Sigmoid colon (tissue), 7 donors: ENCODE results near the gene PPP4C. TPM values are rescaled to one million over a fixed set of nuclear protein-coding genes. Genes with fewer than 3 reads are reported as not detected.

Experiments
- DNase-seq: peaks from one replicate; pipeline ENCODE4 v3.0.0-alpha.2; 2019
- H3K27ac ChIP-seq, 4 donors: fragments of 200-600 bp; sonication (generic); one replicate each; pipeline ENCODE4 v1.5.1; 2016 to 2019; ENCODE audit warnings: mild to moderate bottlenecking in 1 of 4
- H3K27me3 ChIP-seq, 3 donors: fragments of 200-600 bp; sonication (generic); one replicate each; pipeline ENCODE4 v1.5.1; 2019; ENCODE audit warnings: mild to moderate bottlenecking in 1 of 3
- H3K36me3 ChIP-seq, 4 donors: fragments of 200-600 bp; sonication (generic); one replicate each; pipeline ENCODE4 v1.5.1; 2016 to 2019
- H3K4me1 ChIP-seq, 4 donors: fragments of 200-600 bp; sonication (generic); one replicate each; pipeline ENCODE4 v1.5.1; 2017 to 2019
- H3K4me3 ChIP-seq, 4 donors: fragments of 200-600 bp; sonication (generic); one replicate each; pipeline ENCODE4 v1.5.1; 2017 to 2019; ENCODE audit warnings: mild to moderate bottlenecking in 2 of 4, moderate library complexity in 1 of 4
- H3K9me3 ChIP-seq, 4 donors: fragments of 200-600 bp in 3 of 4; sonication (generic) in 3 of 4; one replicate each; pipeline versions ENCODE4 v1.5.1 to v1.6.1; 2013 to 2019
- CTCF ChIP-seq, 4 experiments: fragments of 450-650 bp in 3 of 4; fragments of 200-600 bp in 1 of 4; IDR thresholded peaks; one replicate each; pipeline ENCODE4 v1.5.1; 2016 to 2019; ENCODE audit warnings: antibody characterized with exemption in 4 of 4, mild to moderate bottlenecking in 3 of 4, moderate library complexity in 2 of 4
- EP300 ChIP-seq, 4 donors: sonication (generic); formaldehyde crosslinking; IDR thresholded peaks; one replicate each; pipeline ENCODE4 v1.6.1; 2017; ENCODE audit warnings: antibody characterized with exemption in 4 of 4
- POLR2A ChIP-seq, 2 donors: fragments of 450-650 bp; IDR thresholded peaks; one replicate each; pipeline ENCODE4 v1.6.1; 2016; ENCODE audit warnings: antibody characterized with exemption in 2 of 2, mild to moderate bottlenecking in 2 of 2, moderate library complexity in 2 of 2
- POLR2AphosphoS5 ChIP-seq, 4 donors: sonication (generic); formaldehyde crosslinking; IDR thresholded peaks; one replicate each; pipeline ENCODE4 v1.6.1; 2017; ENCODE audit warnings: antibody characterized with exemption in 4 of 4
- WGBS, 2 donors: extraction: QIAGEN DNeasy Blood & Tissue Kit; methylation state at CpG; one replicate each; pipeline ENCODE4 v1.1.7; 2013; 5-methylcytosine and 5-hydroxymethylcytosine counted together
- intact Hi-C: fragments of 100-400 bp; cut with DNase I; formaldehyde crosslinking; loops from one replicate; pipeline ENCODE4 v1.15.1; 2023
- polyA plus RNA-seq, 3 donors: library from polyadenylated mRNA; stranded (reverse); fragments of 200-250 nt; gene quantifications; one replicate each; pipeline ENCODE4 v1.2.3, GENCODE V29; 2013
- total RNA-seq, 4 donors: library from RNA; depleted of rRNA; stranded (reverse); fragments of >200 nt; gene quantifications; one replicate each; pipeline ENCODE4 v1.1.0, GENCODE V29; 2016
- donor health status: healthy with polysubstance abuse.
- donor health status: Bipolar disorder and iron deficiency.
- donor health status: healthy.

Gene PPP4C
- total and polyA plus RNA-seq, 7 donors: 39.2 to 155 (median 45.6) TPM

DNA sequence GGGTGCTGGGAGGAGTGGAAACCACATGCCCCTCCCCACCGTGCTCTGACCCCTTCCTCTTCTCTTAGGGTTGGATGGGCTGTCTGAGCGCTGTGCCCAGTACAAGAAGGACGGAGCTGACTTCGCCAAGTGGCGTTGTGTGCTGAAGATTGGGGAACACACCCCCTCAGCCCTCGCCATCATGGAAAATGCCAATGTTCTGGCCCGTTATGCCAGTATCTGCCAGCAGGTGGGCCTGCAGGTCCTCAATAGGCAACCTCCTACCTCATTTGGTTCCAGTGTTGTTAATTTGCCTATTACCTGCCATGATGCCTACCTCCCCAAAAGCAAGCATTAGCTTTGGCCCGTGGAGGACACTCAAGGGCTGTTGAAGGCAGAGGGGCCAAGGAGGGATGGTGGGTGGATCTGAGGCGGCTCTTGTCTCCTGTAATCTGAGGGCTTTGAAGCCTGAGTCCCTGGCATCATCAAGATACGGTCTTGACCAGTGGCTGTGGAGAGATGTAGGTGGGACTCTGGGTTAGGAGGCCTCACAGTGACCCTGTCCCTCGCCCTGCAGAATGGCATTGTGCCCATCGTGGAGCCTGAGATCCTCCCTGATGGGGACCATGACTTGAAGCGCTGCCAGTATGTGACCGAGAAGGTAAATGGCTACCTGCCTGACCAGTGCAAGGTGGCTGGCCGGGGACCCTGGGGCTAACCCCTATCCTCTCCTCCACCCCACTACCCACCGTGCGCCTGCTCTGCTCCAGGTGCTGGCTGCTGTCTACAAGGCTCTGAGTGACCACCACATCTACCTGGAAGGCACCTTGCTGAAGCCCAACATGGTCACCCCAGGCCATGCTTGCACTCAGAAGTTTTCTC, 6.8 kb upstream of the PPP4C start:
- intact Hi-C loops: loop anchor here (5.0 kb wide), 1 partner anchor 257 kb away; the partner anchor contains the start of gene PRRT2
- H3K4me1 ChIP-seq: peaks cover 0 to 52% (median 46%) of the 10 kb centered on the region in 4 donors
- no peaks in the 10 kb centered on the region for H3K9me3 ChIP-seq
- H3K36me3 ChIP-seq: peaks cover 47 to 68% (median 53%) of the 10 kb centered on the region in 4 donors
- 77 to 85% methylated on average over 17 of the region's 17 CpGs for WGBS, 2 donors
- peak overlapping the region in 2 of 4 donors; percentile 0 to 30 for H3K4me3 ChIP-seq
- H3K27me3 ChIP-seq: no peaks in the 10 kb centered on the region
- peak in 1 of 4 experiments; percentile 24 for TF ChIP-seq CTCF (IDR thresholded peaks at IDR 0.05)
- no peak for TF ChIP-seq POLR2A (IDR thresholded peaks at IDR 0.05)
- no peak for TF ChIP-seq EP300 (IDR thresholded peaks at IDR 0.05)
- TF ChIP-seq POLR2AphosphoS5 (IDR thresholded peaks at IDR 0.05): no peak
- DNase-seq: no peak
- peak overlapping the region; percentile 96 to 100 (median 98) for H3K27ac ChIP-seq

- no peaks in the 10 kb centered on the region for H3K9me3 ChIP-seq
- H3K4me3 ChIP-seq: peak overlapping the region in 2 of 4 donors; percentile 0 to 30
- WGBS, 2 donors: 80 to 87% methylated on average over 31 of the region's 31 CpGs
- peak overlapping the region; percentile 96 to 100 (median 98) for H3K27ac ChIP-seq
- no peaks in the 10 kb centered on the region for H3K27me3 ChIP-seq
- no peak for TF ChIP-seq CTCF (IDR thresholded peaks at IDR 0.05)
- peak in 1 of 4 donors; percentile 19 for TF ChIP-seq POLR2AphosphoS5 (IDR thresholded peaks at IDR 0.05)
- intact Hi-C loops: loop anchor here (2.0 to 5.0 kb wide), 2 partner anchors 21 to 258 kb away; partner anchors contain the start of genes PRRT2 and TBX6
- peak; percentile 89 for DNase-seq
- H3K36me3 ChIP-seq: peaks cover 47 to 68% (median 53%) of the 10 kb centered on the region in 4 donors
- peaks cover 0 to 51% (median 43%) of the 10 kb centered on the region in 4 donors for H3K4me1 ChIP-seq
Observed at GRCh38 chr16:30069611-30070462, 6.0 kb upstream of the PPP4C start.

GRCh38 chr16:30070490-30070889, 5.3 kb upstream of the PPP4C start:
- Histone ChIP-seq H3K36me3 (peaks cover 47 to 68% (median 53%) of the 10 kb centered on the region in 4 donors), H3K4me1 (peaks cover 0 to 56% (median 47%) of the 10 kb centered on the region in 4 donors), H3K27ac (peak overlapping the region; percentile 96 to 100 (median 98)), H3K27me3 (no peaks in the 10 kb centered on the region), H3K9me3 (no peaks in the 10 kb centered on the region), H3K4me3 (peak overlapping the region in 1 of 4 donors; percentile 30)
- DNase-seq: no peak
- intact Hi-C loops: loop anchor here (2.0 kb wide), 1 partner anchor 20 kb away; the partner anchor contains the start of gene TBX6
- no peak for TF ChIP-seq EP300 (IDR thresholded peaks at IDR 0.05)
- no peak for TF ChIP-seq POLR2A (IDR thresholded peaks at IDR 0.05)
- TF ChIP-seq POLR2AphosphoS5 (IDR thresholded peaks at IDR 0.05): no peak
- no peak for TF ChIP-seq CTCF (IDR thresholded peaks at IDR 0.05)

DNA sequence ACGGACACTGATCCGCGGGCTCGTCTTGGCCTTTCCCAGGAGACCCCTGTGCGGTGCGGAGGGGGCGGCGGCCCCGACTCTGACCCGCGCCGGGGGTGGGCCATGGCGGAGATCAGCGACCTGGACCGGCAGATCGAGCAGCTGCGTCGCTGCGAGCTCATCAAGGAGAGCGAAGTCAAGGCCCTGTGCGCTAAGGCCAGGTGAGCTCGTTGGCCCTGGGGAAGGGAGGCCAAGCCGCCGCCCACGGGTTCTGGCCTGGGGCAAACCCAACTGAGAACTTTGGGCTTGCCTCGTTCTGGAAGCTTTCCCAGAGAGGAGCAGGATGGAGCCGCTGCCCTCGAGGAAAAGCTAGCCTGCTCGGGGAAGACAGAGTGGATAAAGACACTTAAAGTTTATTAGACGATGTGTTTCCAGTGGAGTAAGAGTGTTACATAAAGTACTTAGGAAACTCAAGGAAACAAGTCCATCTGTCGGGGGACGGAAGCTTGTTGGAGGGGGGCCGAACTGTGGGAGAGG, 540 bp downstream of the PPP4C start:
- no peak for DNase-seq
- H3K4me1 ChIP-seq: peaks cover 0 to 36% (median 32%) of the 10 kb centered on the region in 4 donors
- 0 to 2% methylated on average over 33 of the region's 33 CpGs for WGBS, 2 donors
- no peaks in the 10 kb centered on the region for H3K9me3 ChIP-seq
- peak overlapping the region; percentile 87 to 95 (median 90) for H3K27ac ChIP-seq
- peaks cover 8 to 64% (median 27%) of the 10 kb centered on the region in 4 donors for H3K36me3 ChIP-seq
- intact Hi-C loops: no loop called here
- H3K27me3 ChIP-seq: no peaks in the 10 kb centered on the region
- TF ChIP-seq EP300 (IDR thresholded peaks at IDR 0.05) (no peak), POLR2AphosphoS5 (IDR thresholded peaks at IDR 0.05) (no peak), CTCF (IDR thresholded peaks at IDR 0.05) (no peak), POLR2A (IDR thresholded peaks at IDR 0.05) (no peak)
- peak overlapping the region; percentile 92 to 99 (median 96) for H3K4me3 ChIP-seq
